SK-N-DZ (cell line): Measurements from ENCODE around the gene ART1.
"Not testable (repeated sequence)": the region's sequence is repeated elsewhere in the genome, so short reads cannot be mapped to it uniquely, and the experiment has no call there.

Source experiments
- DNase-seq: peaks from one replicate; pipeline ENCODE4 v3.0.0-alpha.2; 2015; ENCODE audit warnings: low spot score

The ART1 gene

DNA sequence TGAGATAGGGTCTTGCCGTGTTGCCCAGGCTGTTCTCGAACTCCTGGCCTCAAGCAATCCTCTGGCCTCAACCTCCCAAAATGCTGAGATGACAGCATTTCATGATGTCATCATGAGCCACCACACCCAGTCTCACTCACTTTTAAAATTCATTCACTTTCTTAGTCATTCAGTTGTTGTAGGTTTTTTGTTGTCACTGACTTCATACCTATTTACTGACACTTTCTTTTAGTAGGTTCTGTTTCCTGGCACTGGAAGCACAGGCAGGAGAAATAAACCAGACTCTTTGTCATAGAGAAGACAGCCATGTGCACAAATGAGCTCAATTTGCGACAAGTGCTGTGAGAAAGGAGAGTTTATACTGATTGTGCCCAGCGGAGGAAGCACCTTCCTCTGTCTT, 13.6 kb upstream of the ART1 start:
- DNase-seq, result no peak

DNA sequence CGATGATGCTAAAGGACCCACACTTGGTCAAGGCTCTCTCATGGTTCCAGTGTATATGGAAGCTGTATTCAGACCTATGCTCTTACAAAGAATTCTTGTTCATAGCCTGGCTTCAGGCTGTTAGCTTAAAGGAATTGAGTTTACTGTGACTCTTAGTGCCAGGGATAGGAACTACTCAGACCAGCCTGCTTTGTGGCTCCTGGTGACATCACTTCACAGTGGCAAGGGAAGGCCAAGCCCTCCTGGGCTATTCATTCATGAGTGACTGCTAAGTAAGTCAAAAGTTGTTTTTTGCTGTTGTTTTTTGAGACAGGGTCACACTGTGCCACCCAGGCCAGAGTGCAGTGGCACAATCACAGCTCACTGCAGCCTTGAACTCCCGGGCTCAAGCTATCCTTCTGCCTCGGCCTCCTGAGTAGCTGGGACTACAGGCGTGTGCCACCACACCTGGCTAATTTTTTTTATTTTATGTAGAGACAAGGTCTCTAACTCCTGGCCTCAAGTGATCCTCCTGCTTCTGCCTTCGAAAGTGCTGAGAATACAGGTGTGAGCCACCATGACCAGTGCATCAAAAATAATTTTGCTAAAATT, 12.8 kb upstream of the ART1 start:
- no peak for DNase-seq

DNA sequence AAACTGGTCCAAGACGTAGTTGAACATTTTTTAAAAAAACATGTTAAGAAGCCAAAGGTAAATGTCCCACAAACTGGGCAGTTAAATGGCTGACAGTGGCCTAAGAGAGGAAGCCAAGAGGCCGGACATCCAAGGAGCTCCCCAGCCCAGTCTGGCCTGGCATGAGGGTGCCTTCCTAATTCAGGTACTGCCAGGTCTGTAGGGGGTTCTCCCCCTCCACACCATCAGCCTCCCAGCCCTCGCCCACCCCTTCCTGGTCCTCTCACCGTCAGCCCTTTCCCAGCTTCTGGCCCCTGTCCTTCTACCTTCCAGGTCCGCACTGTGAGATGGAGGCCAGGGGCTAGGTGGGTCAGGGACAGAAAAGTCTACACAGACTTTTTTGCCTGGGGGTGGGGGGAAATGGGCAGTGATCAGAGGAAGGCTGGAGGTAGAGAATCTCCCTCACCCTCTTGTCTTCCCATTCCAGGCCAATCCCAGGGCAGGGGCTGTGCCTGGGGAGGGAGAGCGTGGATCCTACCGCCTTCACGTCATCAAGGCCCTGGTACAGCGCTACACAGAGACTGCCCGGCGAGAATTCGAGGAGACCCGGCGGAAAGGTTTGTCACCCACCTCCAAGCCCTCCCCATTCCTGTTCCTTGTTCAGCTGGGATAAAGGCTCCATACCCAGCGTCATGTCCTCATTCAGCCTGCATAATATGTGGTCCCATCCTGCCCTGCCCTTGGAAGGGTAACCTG, 9.1 kb upstream of the ART1 start:
- no peak for DNase-seq

DNA sequence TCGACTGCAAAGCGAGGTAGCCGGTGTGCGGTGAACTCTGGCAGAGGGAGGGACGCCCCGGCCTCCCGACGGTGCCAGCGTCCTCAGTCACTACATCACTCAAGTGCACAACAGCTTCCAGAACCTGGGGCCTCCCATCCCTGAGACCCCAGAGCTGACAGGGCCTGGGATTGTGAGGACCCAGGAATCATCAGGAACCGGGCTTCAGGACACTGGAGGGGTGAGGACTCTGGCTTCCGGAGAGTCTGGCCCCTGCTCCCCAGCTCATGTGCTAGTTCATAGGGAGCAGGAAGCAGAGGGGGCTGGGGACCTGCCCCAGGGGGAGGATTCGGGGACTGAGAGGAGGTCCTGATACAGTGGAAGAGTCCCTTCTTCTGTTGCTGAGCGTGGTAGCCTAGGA, 7.7 kb upstream of the ART1 start:
- DNase-seq, result no peak

DNA sequence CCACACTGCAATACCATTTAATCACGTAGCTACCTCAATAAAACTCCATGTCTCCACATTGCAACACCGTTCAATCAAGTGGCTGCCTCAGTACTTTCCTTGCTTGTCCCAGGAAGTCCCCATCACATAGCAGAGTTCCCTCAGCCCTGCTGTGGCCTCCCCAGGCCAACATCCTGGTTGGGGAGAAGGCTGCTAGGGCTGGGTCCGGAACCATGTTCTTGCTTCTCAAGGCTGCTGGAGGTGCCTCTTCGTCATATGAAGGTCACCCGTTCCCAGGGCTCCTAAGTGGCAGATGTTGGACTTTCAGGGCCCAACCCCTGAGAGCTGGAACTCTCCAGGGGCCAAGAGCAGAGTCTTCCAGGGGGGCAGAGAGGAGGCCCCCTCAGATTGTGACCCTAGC, 6.4 kb upstream of the ART1 start:
- DNase-seq, result no peak

DNA sequence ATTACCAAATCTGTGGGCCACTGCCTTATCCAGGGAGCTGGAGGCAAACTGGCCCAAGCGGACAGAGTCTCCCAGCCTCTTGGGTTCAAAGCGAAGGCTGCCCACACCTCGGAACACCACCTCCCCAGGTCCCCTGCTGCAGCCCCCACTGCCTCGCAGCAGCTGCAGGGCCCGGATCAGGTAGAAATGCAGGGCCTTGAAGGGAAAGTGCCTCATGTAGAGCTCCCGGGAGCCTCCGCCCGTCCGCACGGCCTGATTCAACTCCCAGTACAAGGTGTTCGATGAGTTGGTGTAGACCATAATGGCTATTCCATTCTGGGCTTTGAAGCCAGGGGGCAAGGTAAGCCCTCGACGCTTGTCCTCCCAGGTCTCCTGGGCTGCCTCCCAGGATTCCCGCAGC, 5.1 kb upstream of the ART1 start:
- DNase-seq, result no peak

DNA sequence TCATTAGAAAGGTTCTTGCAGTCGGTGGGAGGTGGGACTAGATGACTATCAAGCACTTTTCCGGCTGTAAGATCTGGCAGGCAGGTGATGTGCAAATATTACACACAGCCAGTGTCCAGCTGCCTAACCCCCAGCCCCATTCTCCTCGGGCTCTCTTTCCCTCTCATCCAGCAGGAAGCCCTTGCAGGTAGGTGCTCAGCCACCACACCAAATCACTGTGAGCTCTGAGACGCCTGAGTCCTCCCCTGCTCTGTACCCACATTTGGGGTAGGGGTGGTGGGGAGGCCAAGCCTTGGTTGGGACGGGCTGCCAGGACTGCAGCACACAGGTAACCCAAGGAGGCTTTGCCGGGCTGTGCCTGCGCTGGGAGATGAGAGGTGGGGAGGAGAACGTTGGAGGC, 3.7 kb upstream of the ART1 start:
- no peak for DNase-seq

DNA sequence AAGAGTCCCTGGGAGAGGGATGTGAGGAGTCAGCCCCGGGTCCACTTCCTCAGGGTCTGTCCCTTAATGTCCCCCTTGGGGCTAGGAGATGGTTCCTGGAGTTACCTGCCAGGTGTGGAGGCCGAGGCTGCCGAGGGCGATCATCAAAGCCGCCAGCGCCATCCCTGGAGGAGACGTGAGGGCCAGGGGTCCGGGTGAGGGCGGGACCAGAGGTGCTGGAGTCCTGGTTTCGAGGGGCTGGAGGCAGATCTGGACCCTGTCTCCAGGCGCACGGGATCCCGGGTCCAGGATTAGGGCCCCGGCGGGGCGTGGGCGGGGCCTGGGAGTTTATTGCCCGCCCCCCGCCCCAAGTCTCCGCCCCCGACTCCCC, 3.2 kb upstream of the ART1 start, which contains the start of gene ART5:
Gene ART5 (minus strand): TSS at position 292 of the 370 bp plus-strand sequence. CDS start 130 bp downstream, at position 162.
- DNase-seq, result no peak

DNA sequence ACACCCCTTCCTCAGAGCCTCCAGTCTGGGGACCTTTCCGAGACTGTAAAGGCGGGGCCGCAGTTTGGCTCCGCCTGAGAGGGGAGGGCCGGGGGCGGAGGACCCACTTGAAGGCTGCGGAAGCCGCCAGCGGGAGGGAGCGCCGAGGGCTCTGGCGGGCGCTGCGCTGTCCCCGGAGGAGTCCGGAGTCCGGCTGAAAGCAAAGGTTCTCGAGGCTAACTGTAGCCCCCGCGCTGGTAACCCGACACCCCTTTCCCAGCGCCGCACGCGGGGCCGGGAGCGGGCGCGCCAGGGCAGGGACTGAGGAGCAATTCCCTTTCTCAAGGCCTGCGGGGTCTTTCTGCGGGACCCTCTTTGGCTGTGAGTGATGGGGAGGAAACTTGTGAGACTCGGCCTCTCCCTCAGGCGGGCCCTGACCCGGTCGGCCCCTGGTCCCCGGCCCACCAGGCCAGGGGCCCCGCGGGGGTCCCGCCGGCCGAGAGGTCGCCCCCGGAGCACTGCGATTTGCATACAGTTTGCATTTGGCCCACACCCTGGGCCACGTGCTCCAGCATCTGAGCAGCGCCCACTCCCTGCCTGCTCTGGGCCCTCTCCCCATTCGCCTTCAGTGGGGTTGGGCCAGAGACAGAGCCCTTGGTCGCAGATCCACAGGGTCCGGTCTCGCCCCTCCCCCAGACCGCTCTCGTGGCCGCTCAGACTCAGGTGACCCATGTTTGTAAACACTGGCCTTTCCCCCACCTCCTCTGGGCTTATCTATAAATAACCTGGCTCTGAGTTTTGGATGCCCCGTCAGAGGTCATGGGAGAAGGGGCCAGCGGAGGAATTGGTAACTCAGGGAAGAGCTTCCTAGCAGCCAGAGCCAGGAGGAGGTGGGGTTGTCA, 2.6 kb upstream of the ART1 start:
- DNase-seq, result peak; percentile 87

DNA sequence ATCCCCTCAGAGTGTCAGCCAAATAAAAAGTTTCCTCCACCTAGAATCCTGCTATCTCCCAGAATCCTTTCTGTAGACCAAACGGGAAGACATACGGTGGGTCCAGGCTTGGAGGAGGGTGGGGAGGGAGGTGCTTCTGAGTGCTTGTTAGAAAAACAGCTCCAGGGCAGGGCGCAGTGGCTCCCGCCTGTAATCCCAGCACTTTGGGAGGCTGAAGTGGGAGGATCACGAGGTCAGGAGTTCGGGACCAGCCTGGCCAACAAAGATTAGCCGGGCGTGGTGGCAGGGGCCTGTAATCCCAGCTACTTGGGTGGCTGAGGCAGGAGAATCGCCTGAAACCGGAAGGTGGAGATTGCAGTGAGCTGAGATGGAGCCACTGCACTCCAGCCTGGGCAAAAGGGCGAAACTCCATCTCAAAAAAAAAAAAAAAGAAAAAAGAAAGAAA, 1.8 kb upstream of the ART1 start:
- not testable (repeated sequence) for DNase-seq

DNA sequence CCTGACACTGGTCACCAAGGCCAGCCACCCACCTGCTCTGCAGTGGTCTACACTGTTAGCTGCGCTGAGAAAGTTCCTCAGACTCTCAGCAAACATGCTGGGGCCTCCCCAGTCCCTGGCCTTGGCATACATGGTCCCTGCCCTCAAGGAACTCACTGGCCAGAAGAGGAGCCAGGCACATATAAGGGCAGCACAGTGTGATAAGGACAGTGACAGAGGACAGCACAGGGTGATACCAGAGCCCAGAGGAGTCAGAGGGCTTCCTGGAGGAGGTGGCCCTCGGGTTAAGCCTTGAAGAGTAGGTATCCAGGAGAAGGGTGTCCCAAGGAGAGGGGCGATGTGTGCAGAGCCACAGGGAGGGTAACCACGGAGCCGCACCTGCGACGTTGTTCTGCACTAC, 624 bp downstream of the ART1 start:
- no peak for DNase-seq

DNA sequence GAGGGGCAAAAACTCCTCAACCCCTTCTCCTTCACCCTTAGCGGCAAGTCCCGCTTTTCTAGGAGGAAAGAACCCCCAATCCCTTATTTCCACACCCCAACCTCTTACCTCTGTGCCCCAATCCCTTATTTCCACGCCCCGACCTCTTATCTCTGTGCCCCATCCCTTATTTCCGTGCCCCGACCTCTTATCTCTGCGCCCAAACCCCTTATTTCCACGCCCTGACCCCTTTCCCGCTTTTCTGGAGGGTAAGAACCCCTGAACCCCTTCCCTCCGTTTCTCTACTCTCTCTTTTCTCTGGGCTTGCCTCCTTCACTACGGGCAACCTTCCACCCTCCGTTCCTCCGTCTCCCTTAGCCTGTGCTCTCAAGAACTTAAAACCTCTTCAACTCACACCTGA, 3.9 kb downstream of the ART1 start:
- not testable (repeated sequence) for DNase-seq

DNA sequence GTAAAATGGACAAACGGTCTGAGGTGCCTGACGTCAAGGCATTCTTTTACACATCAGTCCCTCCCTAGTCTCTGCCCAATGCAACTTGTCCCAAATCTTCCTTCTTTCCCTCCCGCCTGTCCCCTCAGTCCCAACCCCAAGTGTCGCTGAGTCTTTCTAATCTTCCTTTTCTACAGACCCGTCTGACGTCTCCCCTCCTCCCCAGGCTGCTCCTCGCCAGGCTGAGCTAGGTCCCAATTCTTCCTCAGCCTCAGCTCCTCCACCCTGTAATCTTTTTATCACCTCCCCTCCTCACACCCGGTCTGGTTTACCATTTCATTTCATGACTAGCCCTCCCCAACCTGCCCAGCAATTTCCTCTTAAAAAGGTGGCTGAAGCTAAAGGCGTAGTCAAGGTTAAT, 4.4 kb downstream of the ART1 start:
- not testable (repeated sequence) for DNase-seq

DNA sequence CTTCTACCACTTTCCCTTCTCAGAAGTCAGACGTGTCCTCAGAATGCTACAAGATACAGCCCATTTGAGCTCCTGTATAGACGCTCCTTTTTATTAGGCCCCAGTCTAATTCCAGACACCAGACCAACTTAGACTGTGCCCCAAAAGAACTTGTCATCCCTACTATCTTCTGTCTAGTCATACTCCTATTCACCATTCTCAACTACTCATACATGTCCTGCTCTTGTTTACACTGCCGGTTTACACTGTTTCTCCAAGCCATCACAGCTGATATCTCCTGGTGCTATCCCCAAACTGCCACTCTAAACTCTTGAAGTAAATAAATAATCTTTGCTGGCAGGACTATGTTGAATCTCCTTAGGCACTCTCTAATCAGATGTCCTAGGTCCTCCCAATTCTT, 7.6 kb downstream of the ART1 start:
- DNase-seq, result not testable (repeated sequence)

DNA sequence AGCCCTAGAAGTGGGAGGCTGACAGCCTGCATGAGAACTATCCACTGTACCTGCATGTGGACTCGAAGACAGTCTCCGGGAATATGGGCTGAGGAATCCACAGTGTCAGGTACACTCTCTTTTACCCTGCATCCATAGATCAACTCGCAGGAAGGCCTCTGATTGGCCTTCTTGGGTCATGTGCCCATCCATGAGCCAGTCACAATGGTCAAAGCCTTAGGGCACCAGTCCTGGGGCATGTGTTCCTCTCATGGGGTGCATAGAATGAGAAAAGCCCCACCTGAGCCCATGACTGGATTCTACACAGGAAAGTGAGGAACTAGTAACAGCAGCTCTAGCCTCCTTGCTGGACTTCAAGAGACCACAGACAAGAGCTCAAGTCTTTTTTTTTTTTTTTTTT, 10.6 kb downstream of the ART1 start:
- no peak for DNase-seq

DNA sequence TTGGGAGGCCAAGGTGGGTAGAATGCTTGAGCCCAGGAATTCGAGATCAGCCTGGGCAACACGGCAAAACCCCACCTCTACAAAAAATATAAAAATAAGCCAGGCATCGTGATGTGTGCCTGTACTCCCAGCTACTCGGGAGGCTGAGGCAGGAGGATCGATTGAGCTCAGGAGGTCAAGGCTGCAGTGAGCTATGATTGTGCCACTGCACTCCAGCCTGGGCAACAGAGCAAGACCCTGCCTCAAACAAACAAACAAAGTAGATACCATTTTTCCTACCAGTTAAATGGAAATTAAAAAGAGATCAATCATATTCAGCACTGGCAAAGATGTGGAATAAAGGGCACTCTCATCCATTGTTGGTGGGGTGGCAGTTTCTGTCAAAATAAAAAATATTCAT, 12.4 kb downstream of the ART1 start:
- DNase-seq, result not testable (repeated sequence)

DNA sequence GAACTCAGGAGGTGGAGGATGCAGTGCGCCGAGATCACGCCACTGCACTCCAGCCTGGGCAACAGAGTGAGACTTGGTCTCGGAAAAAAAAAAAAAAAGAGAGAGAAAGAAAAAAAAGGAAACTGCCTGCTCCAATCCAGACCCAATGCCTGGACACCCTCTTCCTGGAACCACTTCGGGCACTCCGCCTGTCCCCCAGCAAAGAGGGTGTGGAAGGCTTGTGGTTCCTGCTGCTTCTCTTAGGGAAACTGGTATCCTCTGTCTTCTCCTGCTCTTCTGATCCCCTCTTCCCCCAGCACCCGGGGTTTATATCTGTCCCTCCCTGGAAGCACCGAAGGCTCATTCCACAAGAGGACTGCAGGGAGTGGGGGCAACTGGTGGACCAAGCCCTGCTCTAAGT, 13.3 kb downstream of the ART1 start:
- DNase-seq, result no peak

DNA sequence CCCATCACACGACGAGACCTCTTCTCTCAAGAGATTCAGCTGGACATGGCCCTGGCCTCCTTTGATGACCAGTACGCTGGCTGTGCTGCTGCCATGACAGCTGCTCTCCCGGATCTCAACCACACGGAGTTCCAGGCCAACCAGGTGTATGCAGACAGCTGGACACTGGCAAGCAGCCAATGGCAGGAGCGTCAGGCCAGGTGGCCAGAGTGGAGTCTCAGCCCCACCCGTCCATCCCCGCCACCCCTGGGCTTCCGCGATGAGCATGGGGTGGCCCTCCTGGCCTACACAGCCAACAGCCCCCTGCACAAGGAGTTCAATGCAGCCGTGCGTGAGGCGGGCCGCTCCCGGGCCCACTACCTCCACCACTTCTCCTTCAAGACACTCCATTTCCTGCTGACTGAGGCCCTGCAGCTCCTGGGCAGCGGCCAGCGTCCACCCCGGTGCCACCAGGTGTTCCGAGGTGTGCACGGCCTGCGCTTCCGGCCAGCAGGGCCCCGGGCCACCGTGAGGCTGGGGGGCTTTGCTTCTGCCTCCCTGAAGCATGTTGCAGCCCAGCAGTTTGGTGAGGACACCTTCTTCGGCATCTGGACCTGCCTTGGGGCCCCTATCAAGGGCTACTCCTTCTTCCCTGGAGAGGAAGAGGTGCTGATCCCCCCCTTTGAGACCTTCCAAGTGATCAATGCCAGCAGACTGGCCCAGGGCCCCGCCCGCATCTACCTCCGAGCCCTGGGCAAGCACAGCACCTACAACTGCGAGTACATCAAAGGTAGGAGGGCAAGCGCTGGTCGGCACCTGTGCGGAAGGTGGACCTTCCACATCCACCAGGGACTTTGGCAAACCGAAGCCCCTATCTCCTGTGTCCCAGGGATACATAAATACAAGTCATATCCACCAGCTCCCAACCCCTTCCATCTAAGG, 14.9 kb downstream of the ART1 start:
- DNase-seq, result no peak

DNA sequence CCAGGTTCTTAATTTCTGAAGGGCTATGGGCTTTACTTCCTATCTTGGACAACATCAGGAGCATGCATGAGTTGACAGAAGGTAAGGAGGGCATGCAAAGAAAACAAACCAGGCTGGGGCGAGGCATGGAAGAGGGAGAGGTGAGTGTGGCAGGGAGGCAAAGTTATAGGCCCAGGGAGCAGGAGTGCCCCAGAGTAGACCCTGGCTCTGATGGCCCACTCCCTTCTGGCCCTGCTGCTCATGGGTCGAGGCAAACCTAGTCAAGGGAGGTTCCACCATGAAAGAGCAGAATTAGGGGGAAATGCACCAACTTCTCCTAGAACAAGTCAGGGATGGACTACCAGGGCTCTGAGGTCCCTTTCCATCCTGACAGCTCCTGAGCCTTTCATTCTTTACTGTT, 16.0 kb downstream of the ART1 start:
- no peak for DNase-seq

DNA sequence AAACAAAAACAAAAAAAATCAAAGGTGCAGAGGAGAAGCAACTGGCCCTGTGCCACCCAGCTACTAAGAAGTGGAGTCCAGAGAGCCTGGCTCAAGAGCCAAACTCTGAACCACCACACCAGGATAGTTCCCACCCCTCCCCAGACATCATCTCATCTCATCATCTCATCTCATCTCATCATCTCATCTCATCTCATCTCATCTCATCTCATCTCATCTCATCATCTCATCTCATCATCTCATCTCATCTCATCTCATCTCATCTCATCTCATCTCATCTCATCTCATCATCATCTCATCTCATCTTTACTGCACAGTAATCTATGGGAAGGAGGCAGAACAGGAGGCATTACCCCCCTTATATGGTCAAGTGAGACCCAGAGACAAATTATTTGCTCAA, 17.9 kb downstream of the ART1 start:
- DNase-seq, result no peak

DNA sequence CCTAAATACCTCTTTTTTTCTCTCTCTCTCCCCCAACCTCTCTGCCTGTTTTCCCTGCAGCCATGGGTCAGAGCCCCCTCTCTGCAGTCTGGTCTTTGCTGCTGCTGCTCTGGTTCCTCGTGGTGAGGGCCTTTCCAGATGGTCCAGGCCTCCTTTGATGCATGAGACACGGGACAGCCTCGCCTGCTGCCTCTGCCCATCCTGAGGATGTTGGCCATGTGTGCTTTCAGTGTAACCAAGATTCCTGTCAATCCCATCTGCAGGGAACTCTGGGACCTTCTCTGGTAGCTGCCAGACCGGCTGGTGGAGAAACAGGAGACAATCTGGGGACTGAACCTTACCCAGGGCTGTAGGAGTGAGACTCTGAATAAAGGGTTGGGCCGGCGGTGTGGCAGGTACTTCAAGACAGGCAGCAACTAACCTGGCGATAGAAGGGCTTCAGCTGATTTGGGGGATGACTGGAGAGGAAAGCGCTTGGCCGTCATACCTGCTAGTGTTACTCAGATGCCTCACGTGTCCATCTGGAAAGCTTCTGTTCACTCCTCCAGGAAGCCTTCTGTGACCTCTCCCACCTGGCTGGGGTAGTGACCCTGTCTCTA, 19.2 kb downstream of the ART1 start:
- DNase-seq, result no peak
